T-helper 22 cell (primary cell): ENCODE results near the gene CST7.

ENCODE experiments used
- DNase-seq: peaks from one replicate; pipeline ENCODE4 v3.0.0-alpha.2; 2020; ENCODE audit warnings: low read depth

The CST7 gene

DNA sequence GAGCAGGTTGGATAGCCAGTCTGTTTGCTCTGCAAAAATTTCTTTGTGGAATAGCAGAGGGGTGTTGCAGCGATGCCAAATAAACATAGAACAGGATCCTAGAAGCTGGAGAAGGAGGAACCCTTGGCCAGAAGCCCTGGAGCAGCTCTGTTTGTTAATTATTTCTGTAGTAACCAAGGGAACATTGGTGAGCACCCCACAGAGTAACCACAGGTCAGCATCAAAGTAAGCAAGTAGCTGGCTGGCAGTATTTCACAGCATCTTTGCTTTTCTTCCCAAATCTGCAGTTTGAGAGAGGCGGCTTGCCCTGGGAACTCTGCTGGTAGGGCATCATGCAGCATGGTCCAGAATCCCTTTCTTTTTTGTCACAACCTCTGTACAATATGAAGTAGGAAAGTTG, 56.2 kb downstream of the CST7 start:
- DNase-seq: no peak

DNA sequence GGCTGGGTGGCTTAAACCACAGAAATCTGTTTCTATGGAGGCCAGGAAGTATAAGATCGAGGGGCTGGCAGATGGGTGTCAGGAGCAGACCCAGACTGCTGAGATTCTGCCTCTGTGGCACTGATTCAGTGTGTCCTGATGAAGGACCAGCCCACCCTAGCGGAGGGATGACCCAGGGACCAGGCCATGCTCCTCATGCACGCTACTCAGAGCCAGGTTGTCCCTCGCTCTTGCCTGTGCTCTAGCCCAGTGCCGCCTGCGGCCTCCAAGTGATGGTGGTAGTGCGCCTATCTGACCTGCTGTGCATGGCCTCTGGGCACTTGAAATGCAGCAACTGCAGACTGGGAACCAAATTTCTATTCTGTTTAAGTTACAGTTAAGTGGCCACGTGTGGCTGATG, 56.6 kb downstream of the CST7 start:
- DNase-seq: no peak

DNA sequence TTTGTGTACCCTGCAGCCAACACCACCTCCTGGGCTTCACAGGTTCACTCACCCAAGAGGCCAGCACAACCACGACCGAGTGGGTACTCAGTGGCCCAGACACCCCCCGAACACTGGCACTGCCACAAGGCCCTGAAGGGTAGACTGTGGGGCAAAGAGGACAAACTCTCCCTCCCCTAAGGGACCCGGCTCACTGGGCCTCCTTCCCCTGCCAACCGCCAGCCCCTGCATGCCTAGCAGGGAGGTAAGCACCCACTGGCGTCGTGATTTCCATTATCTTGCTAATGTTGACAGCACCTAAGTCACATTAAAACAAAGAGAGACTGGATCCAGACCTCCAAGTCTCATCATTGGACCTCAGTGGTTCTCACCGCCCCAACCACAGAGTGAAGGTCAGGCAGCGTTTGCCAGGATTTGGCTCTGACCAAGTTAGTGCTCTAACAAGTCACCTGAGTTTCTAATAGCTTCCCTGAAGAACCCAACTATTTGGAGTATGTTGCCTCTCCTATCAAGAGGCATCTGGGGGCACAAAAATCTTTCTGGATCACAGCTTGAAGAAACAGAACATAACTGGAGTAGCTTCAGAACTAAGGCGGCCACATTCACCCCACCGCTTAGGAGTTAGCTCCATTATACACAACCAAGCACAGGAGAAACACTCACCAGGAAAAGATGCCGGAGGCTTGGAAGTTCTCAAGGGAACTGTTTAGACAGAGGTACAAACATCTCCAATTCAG, 57.5 kb downstream of the CST7 start:
- DNase-seq: no peak

DNA sequence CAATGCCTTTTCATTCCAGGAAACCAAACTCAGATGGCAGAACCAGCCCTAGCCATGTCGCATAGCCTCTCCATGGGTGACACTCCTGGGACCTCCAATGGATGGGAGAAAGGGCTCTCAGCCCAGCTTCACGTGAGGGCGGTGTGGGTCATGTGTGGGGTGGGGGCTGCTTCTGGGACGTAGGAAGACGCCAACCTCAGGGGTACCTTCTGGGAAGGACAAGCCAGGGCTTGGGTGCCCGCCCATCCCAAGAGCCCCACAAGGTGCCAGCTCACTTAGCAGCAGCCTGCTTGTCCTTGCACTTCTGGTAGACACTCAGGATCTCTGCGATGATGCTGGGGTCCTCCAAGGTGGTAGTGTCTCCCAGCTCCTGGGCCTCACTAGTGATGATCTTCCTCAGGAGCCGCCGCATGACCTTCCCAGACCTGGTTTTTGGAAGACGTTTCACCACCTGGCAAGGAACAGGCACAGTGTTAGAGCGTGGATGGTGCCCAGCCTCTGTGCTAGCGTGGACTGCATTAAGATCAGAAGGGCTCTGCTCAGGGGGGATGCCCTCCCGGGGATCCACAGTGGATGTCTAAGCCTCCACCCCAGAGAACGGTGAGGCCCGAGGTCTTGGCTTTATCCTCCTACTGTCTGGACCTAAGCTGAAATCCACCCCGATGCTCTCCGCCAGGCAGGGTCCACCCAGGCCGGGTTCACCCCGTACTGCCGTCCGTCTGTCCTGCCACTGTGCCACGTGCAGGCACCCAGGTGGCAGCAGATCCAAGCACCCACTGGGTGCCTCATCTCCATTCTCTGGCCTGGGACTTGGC, 58.6 kb downstream of the CST7 start:
- DNase-seq: no peak

DNA sequence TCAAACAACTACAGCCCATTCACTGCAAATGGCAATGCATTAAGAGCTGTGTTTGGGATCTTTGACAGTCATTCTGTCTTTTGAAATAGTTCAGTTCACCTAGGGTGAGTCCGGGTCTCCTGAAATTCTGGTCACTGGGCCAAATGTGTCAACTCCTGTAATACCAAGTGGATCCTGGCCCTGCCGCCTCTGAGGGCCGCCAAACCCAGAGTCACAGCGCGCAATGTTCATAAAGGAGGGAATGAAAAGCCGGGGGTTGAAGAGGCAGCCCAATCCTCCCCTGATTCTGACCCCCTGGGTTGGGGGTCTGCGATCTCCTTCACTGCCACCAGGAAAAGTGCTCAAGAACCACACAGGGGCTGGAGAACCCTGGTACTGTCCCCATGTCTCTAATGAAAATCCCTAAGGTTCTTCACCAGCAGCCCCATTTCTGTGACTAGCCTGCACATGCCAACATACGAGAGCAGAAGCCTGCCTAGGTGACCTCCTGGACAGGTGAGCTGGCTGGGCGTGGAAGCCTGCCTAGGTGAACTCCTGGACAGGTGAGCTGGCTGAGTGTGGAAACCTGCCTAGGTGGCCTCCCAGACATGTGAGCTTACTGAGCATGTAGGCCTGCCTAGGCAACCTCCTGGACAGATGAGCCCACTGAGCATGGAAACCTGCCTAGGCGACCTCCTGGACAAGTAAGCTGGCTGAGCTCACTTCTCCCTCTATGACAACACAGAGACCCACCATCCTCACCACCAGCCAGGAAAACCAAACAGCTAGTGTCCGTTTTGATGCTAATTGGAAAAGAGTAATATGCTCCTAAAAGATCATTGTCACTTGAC, 59.5 kb downstream of the CST7 start:
- DNase-seq: no peak
